ENCODE data around the gene ACOT13.

ACOT13 gene

GRCh38 chr6:24692003-24692402, 25.1 kb downstream of the ACOT13 start:
- peaks cover 5% of the 10 kb centered on the region; the same call in 1 of the 2 replicates for H3K4me1 ChIP-seq (ENCODE audit: control insufficient read depth, low read length)
- no peaks in the 10 kb centered on the region for H3K36me3 ChIP-seq (ENCODE audit: control insufficient read depth, low read length)
- H3F3A ChIP-seq (ENCODE audit: control insufficient read depth, insufficient read depth) = peaks cover 4% of the 10 kb centered on the region; the same call in 1 of the 2 replicates
- H4K20me1 ChIP-seq (ENCODE audit: control insufficient read depth, insufficient read depth, low read depth, low read length) = no peaks in the 10 kb centered on the region
- H3K27me3 ChIP-seq (ENCODE audit: control insufficient read depth, low read length) = no peaks in the 10 kb centered on the region
- no peaks in the 10 kb centered on the region for H3K9me2 ChIP-seq (replicated peaks; ENCODE audit: control insufficient read depth, low read length)
- H3K27ac ChIP-seq (ENCODE audit: low read depth, low read length) = no peak overlapping the region
- no peak overlapping the region for H3K4me2 ChIP-seq (ENCODE audit: low read length)
- no peaks in the 10 kb centered on the region for H3K9me3 ChIP-seq (ENCODE audit: control insufficient read depth, insufficient read depth, low read length)
- H3K79me2 ChIP-seq (ENCODE audit: control insufficient read depth, low read length) = no peaks in the 10 kb centered on the region
- H3K4me3 ChIP-seq (ENCODE audit: low read length) = no peak overlapping the region
- TF ChIP-seq EZH2phosphoT487 (IDR thresholded peaks at IDR 0.05; ENCODE audit: borderline replicate concordance, low read length) = no peak
- no peak for TF ChIP-seq CTCF (IDR thresholded peaks at IDR 0.05; ENCODE audit: low read depth, low read length, poor library complexity, severe bottlenecking)

GRCh38 chr6:24692415-24692814, 25.5 kb downstream of the ACOT13 start:
- Histone ChIP-seq H3K79me2 (ENCODE audit: control insufficient read depth, low read length) (no peaks in the 10 kb centered on the region), H3K36me3 (ENCODE audit: control insufficient read depth, low read length) (no peaks in the 10 kb centered on the region), H3K4me3 (ENCODE audit: low read length) (no peak overlapping the region), H3K9me3 (ENCODE audit: control insufficient read depth, insufficient read depth, low read length) (no peaks in the 10 kb centered on the region), H3F3A (ENCODE audit: control insufficient read depth, insufficient read depth) (peaks cover 7% of the 10 kb centered on the region), H4K20me1 (ENCODE audit: control insufficient read depth, insufficient read depth, low read depth, low read length) (no peaks in the 10 kb centered on the region), H3K27ac (ENCODE audit: low read depth, low read length) (no peak overlapping the region), H3K4me2 (ENCODE audit: low read length) (no peak overlapping the region), H3K9me2 (replicated peaks; ENCODE audit: control insufficient read depth, low read length) (no peaks in the 10 kb centered on the region), H3K27me3 (ENCODE audit: control insufficient read depth, low read length) (no peaks in the 10 kb centered on the region), H3K4me1 (ENCODE audit: control insufficient read depth, low read length) (peaks cover 5% of the 10 kb centered on the region; the same call in 1 of the 2 replicates)
- TF ChIP-seq CTCF (IDR thresholded peaks at IDR 0.05; ENCODE audit: low read depth, low read length, poor library complexity, severe bottlenecking) = no peak
- no peak for TF ChIP-seq EZH2phosphoT487 (IDR thresholded peaks at IDR 0.05; ENCODE audit: borderline replicate concordance, low read length)

- peaks cover 5% of the 10 kb centered on the region; the same call in 1 of the 2 replicates for H3K4me1 ChIP-seq (ENCODE audit: control insufficient read depth, low read length)
- no peaks in the 10 kb centered on the region for H3K27me3 ChIP-seq (ENCODE audit: control insufficient read depth, low read length)
- TF ChIP-seq CTCF (IDR thresholded peaks at IDR 0.05; ENCODE audit: low read depth, low read length, poor library complexity, severe bottlenecking) (no peak), EZH2phosphoT487 (IDR thresholded peaks at IDR 0.05; ENCODE audit: borderline replicate concordance, low read length) (no peak)
- H3K79me2 ChIP-seq (ENCODE audit: control insufficient read depth, low read length) = no peaks in the 10 kb centered on the region
- H3K9me3 ChIP-seq (ENCODE audit: control insufficient read depth, insufficient read depth, low read length) = no peaks in the 10 kb centered on the region
- no peak overlapping the region for H3K4me3 ChIP-seq (ENCODE audit: low read length)
- H3F3A ChIP-seq (ENCODE audit: control insufficient read depth, insufficient read depth) = peaks cover 13% of the 10 kb centered on the region
- H3K27ac ChIP-seq (ENCODE audit: low read depth, low read length) = no peak overlapping the region
- H4K20me1 ChIP-seq (ENCODE audit: control insufficient read depth, insufficient read depth, low read depth, low read length) = no peaks in the 10 kb centered on the region
- H3K4me2 ChIP-seq (ENCODE audit: low read length) = no peak overlapping the region
- H3K36me3 ChIP-seq (ENCODE audit: control insufficient read depth, low read length) = no peaks in the 10 kb centered on the region
- no peaks in the 10 kb centered on the region for H3K9me2 ChIP-seq (replicated peaks; ENCODE audit: control insufficient read depth, low read length)
Measured at GRCh38 chr6:24692848-24693592, 26.1 kb downstream of the ACOT13 start.
